T-helper 22 cell (primary cell): ENCODE results near the gene NHS.
"Not testable (repeated sequence)": the region's sequence is repeated elsewhere in the genome, so short reads cannot be mapped to it uniquely, and the experiment has no call there.

ENCODE experiments used
- DNase-seq: peaks from one replicate; pipeline ENCODE4 v3.0.0-alpha.2; 2020; ENCODE audit warnings: low read depth

The NHS gene

GRCh38 chrX:17549107-17549651, 174.2 kb downstream of the NHS start:
- DNase-seq, result no peak

- no peak for DNase-seq
These were observed 175.0 kb downstream of the NHS start for GRCh38 chrX:17550011-17550410.

GRCh38 chrX:17552044-17552650, 177.1 kb downstream of the NHS start:
- DNase-seq, result no peak

- no peak for DNase-seq
These were observed 178.5 kb downstream of the NHS start for GRCh38 chrX:17553469-17553868.

DNA sequence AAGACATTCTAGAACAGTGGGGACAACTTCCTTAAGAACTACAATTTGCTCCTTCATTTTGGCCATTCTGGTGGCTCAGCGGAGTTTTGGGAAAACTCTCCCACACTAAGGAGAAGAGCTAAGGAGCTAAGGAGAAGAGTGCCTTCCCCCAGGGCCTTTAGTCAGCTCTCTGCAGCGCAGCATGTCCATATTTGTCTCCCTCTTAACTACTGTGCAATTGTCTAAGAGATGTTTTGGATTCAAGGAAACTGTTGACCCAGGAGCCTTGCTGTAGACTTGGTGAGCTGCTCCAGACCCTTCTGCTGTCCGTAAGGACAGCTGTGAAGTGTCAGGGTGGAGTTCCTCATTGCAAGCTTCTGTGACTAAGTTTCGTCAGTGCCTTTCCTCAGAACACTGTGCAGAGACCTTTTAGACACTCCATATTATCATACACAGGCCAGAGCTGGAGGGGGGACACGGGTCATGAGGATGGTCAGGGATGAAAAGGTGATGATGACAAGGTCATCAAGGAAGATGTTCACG, 179.0 kb downstream of the NHS start:
- no peak for DNase-seq

GRCh38 chrX:17554914-17555313, 179.9 kb downstream of the NHS start:
- DNase-seq, result no peak

DNA sequence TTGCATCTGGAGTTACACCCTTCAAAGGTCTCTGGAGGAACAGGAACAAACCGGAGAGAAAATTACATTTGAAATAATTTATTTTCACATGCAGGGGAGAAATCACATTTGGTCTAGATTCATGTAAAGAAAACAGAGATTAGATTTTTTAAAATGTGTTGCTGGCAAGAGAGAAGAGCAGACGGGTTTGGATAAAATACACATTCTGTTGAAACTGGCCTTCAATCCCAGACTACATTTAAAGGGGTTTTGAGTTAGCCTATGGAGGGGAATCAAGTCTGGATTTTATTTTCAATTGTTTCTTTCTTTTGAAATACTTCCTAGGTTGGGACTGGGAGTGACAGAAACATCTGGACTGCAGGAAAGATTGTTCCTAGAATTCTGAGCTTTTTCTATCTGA, 180.8 kb downstream of the NHS start:
- DNase-seq, result no peak

- no peak for DNase-seq
These were observed 184.9 kb downstream of the NHS start for GRCh38 chrX:17559728-17560379.

DNA sequence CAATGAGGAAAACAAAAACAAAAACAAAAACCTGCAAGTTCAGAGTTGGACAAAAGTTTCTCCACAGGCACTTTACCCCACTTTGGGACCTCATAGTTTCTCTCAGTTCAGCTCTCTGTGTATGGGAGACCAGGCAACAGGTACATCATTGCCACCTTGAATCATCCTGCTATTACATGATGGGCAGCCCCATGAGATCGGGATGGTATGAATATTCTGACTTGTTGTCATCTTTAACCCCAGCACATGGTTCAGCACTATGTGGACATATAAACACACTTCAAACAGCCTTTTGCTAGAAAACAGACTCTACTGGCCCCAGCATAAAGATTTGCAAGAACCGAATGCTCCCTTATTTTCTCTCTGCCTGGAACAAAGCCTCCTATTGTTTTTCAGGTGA, 185.4 kb downstream of the NHS start:
- DNase-seq, result no peak

- no peak for DNase-seq
These were observed 188.1 kb downstream of the NHS start for GRCh38 chrX:17563076-17563475.

- DNase-seq, result no peak
These were observed 188.5 kb downstream of the NHS start for GRCh38 chrX:17563515-17563914.

- no peak for DNase-seq
These were observed 189.8 kb downstream of the NHS start for GRCh38 chrX:17564689-17565409.

DNA sequence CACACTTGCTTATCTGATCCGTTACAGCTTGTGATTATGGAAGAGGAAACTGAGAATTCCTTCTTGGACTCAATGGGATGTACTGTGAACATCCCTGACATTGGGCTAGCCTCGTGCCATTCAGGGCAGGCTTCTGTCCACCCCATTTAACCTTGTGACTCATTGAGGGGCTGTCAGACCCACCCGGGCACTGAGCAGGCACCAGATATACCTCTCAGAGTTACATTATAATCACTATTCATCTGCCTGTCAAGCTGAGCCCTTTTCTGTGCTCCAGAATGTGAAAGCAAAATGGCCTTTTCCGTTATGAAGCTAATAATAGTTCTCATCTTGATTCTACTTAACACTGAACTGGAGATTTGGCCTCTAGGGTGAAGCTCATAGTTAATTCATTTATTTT, 191.7 kb downstream of the NHS start:
- no peak for DNase-seq

DNA sequence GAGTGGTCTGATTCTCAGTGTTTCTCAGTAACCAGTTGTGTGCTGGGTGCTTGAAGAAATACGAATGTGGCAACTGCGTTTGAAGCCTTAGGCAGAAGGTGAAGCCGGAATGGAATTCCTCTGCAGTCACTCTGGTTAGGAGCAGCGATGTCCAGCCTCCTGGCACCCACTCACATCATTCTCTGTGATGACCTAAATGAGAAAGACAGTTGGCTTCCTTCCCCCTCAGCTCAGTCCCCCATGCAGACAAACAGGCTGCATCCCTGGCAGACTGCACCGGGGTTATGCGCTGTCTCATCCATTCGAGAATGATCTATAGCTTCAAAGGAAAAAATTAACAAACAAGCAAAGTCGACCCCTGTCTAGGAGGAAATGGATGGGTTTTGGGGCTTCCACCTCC, 192.2 kb downstream of the NHS start:
- DNase-seq, result no peak

DNA sequence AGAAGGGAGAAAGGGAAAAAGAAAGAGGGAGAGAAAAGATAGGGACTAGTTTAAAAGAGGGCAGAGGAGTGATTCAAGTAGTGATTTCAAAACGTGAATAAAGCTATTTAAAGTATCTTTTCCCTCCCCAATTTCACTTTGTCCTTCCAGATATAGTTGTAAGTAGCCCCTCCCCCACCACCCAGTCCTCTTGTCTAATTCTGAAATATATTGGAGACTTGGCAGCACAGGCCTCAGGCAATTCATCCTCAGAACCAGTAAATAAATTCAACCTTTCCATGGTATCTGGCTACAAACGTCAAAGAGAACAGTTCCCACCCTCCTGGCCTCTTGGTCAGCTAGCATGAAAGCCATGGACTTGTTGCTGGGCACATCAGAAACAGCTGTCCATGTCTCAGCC, 192.8 kb downstream of the NHS start:
- no peak for DNase-seq

DNA sequence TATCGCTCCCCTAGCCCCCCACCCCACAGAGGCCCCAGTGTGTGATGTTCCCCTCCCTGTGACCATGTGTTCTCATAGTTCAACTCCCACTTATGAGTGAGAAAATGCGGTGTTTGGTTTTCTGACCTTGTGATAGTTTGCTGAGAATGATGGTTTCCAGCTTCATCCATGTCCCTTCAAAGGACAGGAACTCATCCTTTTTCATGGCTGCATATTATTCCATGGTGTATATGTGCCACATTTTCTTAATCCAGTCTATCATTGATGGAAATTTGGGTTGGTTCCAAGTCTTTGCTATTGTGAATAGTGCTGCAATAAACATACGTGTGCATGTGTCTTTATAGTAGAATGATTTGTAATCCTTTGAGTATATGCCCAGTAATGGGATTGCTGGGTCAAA, 193.8 kb downstream of the NHS start:
- not testable (repeated sequence) for DNase-seq

- DNase-seq, result no peak
These were observed 204.0 kb downstream of the NHS start for GRCh38 chrX:17579026-17579425.

GRCh38 chrX:17580539-17581152, 205.6 kb downstream of the NHS start:
- no peak for DNase-seq

DNA sequence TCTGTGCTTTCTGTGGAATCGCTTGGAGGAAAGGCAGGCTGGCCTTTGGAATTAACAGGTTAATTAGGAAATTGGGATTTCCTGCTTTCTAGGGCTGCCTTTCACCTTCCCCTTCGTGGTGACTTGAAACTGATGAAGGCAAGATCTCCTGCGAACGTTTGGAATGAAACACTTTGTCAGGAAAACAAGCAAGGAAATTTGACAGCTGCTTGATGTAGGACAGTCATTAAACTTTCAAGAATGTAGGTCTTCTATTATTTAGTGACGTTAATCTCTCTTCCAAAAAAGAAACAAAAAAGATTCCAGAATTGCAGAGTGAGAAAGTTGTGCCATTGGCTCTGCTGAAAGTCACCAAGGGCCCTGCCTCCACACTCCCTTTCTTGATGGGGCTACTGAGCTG, 206.6 kb downstream of the NHS start:
- no peak for DNase-seq

- no peak for DNase-seq
These were observed 209.3 kb downstream of the NHS start for GRCh38 chrX:17584248-17584681.

GRCh38 chrX:17585006-17585405, 210.0 kb downstream of the NHS start:
- no peak for DNase-seq

- no peak for DNase-seq
These were observed 212.4 kb downstream of the NHS start for GRCh38 chrX:17587366-17587765.

GRCh38 chrX:17588303-17588702, 213.3 kb downstream of the NHS start:
- DNase-seq, result no peak
